T-helper 9 cell (primary cell): ENCODE data around the gene SRMS.
A peak's percentile ranks its signal among the peaks of the same experiment; 100 is the strongest.

Source experiments
- DNase-seq: peaks from one replicate; pipeline ENCODE4 v3.0.0-alpha.2; 2020
- total RNA-seq, 2 donors: gene quantifications; one replicate each; lab custom pipeline; 2026; lab: John Stamatoyannopoulos, UW

Gene SRMS
- total RNA-seq = 0 to 0.24 reads per million in 2 donors

GRCh38 chr20:63547725-63548480, at the start of gene SRMS:
Gene SRMS, minus strand, starts transcription at chr20:63547749. Its CDS starts 286 bp downstream, at chr20:63547463.
- no peak for DNase-seq

GRCh38 chr20:63596423-63596822, 48.9 kb upstream of the SRMS start:
- no peak for DNase-seq

GRCh38 chr20:63595416-63596127, 48.0 kb upstream of the SRMS start:
- DNase-seq = no peak

- DNase-seq = no peak
These were observed 46.6 kb upstream of the SRMS start for GRCh38 chr20:63594043-63594561.

- DNase-seq = no peak
These were observed 45.1 kb upstream of the SRMS start for GRCh38 chr20:63592661-63593060.

GRCh38 chr20:63591786-63592355, 44.3 kb upstream of the SRMS start:
- DNase-seq = no peak

- no peak for DNase-seq
These were observed 43.6 kb upstream of the SRMS start for GRCh38 chr20:63591147-63591533.

- no peak for DNase-seq
These were observed 42.9 kb upstream of the SRMS start for GRCh38 chr20:63590218-63591146.

- DNase-seq = no peak
These were observed 42.0 kb upstream of the SRMS start for GRCh38 chr20:63589261-63590217.

- DNase-seq = no peak
These were observed 41.1 kb upstream of the SRMS start for GRCh38 chr20:63588641-63589041.

- DNase-seq = no peak
These were observed 40.4 kb upstream of the SRMS start for GRCh38 chr20:63587776-63588591.

GRCh38 chr20:63587256-63587655, 39.7 kb upstream of the SRMS start:
- DNase-seq = no peak

- DNase-seq = no peak
These were observed 39.2 kb upstream of the SRMS start for GRCh38 chr20:63586797-63587196.

- DNase-seq = no peak
These were observed 38.3 kb upstream of the SRMS start for GRCh38 chr20:63585616-63586565.

GRCh38 chr20:63582382-63583063, 35.0 kb upstream of the SRMS start:
- no peak for DNase-seq

GRCh38 chr20:63580796-63581461, 33.4 kb upstream of the SRMS start:
- peak; percentile 55 for DNase-seq

GRCh38 chr20:63579017-63579694, 31.6 kb upstream of the SRMS start:
- no peak for DNase-seq
